Activated CD4-positive, CD25-positive, alpha-beta regulatory T cell (primary cell): Measurements from ENCODE around the gene KCNIP2.

Experiments used
- DNase-seq, 4 experiments: peaks; one replicate each; lab custom pipeline; 2025; lab: John Stamatoyannopoulos, UW

The KCNIP2 gene

DNA sequence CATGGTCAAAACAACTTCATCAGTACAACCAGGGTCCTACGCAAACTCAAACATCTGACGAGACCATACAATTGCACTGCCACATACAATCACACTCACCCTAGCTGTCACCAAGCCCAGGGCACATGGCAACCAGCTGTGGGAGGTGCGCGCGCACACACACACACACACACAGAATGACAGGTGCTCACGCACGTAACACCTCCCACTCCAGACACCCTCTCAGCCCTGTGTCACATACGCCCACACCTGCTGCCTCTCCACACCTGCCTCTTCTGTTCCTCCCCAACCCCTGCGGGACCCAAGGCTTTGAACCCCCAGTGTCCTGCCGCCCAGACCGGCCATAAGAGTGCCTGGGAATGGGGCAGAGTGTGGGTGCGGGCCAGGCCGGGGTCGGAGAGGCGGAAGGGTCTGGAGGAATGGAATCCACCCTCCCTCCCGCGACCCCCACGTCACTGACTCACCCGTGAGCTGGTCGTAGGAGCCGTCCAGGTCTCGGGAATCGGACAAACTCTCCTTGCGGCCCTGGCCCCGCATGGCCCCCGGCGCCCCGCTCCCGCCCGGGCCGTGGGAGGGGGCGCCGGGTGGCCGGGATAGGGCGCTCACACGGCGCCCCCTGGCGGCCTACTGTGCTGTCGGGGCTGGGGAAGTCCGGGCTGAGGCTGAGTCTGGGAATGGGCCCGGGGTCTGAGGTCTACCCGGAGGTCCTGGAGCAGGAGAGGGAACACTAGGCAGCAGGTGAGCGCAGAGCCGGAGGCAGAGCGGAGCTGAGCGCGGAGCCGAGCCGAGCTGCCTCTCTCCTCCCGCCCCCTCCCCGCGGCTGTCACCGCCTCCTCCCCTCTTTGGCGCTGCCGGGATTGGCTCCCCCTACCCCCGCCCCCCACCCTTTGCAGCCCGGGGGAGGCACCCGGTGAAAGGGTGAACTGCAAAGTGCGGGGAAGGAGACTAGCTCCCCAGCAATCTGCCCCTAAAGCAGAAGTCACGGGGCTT, at the start of gene KCNIP2:
KCNIP2 (minus strand) TSS at position 769 of the 990 bp plus-strand sequence; CDS start at position 537, 232 bp downstream.
- DNase-seq = peak in 2 of 4 experiments; percentile 35 to 43

DNA sequence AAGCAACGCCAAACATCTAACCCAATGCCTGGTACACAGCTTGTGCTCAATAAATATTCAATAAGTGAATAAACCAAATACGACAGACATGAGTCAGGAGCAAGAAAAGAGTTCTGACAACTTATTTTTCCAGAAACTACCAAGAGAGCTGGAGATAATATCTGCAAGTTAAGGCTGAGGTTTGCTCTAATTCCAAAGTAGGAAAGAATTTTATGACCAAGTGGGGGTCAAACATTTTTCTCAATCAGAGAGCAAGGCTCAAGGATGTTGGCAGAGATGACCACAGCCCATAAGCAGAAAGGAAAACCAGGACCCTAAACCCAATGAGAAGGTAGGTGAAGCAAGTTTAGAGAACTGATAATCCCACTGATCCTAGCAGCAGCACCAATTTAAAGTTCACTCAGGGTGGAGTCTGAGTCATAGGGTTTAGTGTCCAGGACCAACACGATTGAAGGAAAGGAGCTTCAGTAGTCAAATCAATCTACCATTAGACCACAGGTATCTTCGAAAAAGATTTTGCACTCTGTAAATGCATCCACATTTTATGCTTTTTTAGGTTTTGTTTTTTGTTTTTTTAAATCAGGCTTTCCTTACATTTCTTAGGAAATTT, 49.3 kb upstream of the KCNIP2 start:
- DNase-seq = no peak

DNA sequence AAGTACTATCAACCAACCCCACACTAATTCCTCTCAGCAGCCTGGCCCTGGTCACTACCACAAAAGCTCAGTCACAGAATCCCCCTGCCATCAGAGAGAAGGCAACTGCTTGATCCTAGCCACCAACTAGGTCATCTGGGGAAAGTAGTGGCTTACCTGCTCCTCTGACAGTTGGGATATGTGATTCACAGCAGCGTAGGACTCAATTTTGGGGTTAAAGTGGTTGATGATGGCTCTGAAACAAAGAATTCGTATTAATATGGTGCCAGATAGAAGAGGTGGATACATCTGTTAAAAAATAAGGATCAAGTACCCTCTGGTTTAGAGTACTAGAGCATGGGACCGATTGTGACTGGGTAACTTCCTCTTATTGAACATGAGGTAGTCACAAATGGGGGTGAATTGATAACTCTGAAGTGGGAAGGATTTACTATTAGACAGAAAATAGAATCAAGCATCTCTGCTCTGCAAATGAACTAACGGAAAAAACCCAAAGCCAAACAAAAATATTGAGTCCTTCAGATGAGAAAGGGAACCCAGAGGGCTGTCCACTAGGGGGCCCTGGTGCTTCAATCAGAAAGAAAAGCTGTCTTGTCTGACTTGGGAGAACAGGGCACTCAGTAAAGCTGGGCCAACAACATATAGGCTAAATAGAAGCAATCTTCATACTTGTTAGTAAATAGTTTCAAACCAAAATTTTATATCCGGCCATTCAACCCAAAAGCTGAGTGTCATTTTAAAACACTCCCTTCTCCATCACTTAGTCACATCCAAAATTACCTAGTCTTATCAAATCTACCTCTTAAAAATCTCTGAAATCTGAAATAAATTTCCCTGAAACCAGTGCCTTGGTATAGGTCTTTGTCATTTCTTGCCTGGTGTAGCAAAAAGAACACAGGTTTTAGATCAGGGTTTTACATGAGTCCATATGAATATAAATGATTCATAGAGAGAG, 45.9 kb upstream of the KCNIP2 start:
- peak; percentile 32 to 55 (median 45) for DNase-seq

DNA sequence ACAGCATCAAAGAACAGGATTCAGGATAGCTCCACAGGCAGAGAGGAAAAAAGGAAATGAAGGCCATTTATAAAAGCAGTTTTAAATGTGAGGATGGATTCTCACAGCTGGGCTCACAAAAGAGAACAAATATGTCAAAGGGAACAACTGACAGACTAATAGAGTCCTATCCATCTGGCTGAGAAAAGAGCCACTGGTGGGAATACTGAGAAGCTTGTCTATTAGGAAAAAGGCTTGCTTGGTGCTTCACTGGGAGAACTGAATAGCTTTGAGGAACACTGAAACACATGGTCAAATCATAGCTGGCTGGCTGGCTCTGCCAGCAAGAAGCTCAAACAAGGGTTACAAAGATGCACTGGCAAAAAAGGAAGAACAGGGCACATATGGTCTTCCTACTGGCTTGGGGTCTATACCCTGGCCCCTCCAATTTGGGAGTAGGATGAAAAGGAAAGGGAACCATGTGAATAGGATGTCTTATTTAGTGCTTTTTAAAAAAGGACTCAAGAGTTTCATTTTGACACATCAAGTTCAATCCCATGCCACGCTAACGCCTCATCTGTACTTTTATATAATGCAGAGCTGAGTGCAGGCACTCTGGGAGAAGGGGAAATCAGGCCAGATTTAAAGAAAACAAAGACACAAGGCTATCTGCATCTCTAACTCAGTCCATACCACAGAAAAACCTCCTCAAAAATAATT, 44.8 kb upstream of the KCNIP2 start:
- no peak for DNase-seq

DNA sequence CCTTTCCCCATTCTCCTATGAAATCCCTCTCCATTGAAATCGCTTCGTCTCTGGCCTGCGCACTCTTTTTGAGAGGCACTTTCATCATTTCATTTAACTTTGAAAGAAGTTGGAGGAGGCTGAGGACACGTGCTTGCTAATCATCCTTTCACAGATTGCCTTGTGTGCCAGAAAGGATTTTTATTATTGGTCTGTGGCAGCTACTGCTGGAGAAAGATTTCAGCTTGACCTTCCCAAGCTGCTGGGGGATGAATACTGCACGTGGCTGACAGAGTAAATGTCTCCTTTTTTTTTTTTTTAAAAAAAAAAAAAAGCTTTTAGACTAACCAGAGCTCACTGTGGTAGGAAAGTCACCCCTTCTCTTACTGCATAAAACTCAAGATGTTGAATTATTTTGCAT, 44.2 kb upstream of the KCNIP2 start:
- DNase-seq = no peak

DNA sequence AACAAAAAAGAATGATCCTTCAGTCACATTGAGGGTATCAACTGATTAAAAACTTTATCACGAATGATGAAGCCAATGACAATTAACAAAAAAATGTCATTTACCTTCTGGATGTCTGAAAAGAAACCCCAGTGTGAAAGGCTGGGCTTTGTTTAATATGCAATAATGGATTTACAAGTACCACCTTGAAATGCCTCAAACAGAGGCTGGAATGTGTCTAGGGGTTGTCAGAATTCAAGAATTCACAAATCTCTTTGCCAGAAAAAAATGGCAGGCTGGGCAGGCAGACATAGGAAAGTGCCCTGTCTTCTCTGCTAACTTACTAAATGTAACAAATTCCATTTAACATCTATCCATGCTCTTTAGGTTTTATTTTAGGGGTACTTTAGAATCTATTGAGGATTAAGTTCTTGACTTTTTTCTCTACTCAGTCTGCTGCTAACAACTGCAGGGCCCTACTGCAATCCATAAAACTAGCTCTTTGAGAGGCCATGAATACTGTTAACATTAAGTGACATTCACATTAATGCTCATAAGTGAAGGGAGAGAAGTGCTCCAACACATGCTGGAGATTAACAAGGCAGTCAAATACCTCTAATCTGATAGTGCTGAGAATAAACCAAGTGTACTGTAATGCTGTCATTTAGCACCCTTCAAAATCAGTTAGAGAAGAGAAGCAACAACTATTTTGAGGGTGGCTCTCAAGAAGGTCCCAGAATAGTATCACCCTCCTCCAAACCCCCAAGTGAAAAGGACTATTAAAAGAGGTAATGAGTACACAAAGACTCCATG, 43.1 kb upstream of the KCNIP2 start:
- no peak for DNase-seq

DNA sequence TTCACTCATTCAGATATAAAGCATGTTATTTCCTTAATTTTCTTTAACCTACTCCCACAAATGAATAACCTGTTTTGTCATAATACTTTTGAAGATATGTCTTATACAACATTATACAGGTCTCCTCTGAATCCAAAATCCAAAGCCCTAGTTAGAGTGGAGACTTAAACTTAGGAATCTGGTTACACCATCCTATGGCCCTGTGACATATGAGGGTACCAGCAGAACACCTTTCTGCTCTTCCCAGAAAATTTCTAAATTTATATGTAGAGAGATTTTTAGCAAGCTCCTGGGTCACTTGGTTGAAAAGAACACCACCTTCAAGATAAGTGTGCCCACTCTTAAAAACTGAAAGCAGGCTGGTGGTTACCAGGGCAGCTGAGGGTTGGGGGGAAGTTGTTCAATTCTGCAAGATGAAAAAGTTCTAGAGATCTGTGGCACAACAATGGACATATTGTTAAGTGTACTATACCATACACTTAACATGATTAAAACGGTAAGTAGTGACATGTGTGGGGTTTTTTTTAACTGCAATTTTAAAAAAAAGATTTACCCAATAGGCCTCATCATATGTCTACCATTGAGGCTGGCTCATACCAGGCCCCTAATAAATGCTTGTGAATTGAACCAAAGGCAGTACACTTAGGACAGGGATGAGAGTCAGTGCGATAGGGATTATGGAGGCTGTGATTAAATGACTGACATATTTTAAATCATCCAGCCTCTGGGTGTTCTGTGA, 37.6 kb upstream of the KCNIP2 start:
- no peak for DNase-seq

DNA sequence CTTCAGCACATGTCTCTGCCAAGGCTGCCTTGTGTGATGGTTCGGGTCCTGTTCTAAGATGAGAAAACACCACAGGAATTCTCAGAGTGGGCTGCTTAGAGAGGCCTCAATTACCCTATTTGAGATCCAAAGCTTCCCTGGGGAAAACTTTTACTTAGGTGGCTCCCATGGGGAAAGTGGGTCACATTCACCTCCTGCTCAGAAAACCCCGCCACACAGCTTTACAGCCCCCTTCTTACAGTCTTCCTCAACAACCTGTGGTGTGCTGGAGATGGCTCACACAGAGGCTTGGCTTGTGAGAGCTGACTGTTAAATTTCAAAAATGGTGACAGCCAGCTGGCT, 36.6 kb upstream of the KCNIP2 start:
- DNase-seq = no peak

DNA sequence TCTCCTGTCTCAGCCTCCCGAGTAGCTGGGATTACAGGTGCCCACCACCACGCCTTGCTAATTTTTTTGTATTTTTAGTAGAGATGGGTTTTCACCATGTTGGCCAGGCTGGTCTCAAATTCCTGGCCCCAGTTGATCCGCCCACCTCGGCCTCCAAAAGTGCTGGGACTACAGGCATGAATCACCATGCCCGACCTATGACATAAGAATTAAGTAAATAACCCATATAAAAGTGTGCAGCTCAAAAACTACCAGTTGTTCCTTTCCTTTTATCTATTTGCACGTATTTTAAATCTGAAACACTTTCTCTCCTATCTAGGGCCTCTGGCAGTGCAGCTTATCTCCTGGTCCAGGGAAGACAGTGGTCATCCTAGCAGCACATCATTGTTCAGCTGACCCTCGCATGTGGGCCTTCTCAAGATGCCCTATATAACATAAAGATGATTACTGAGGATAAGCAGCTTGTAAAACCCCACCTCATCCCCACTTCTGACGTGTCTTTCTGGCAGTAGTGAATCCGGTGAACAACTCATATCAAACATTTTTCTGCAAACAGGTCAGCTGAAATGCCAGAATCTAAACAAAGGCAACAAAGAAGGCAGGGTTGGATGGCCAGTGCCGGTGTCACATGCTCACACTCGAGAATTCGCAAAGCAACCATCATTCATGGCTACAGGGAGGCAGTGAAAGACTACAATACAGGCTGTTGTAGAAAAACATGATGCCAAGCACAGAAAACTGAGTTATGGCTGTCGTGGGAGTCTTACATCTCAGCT, 36.0 kb upstream of the KCNIP2 start:
- DNase-seq = no peak

DNA sequence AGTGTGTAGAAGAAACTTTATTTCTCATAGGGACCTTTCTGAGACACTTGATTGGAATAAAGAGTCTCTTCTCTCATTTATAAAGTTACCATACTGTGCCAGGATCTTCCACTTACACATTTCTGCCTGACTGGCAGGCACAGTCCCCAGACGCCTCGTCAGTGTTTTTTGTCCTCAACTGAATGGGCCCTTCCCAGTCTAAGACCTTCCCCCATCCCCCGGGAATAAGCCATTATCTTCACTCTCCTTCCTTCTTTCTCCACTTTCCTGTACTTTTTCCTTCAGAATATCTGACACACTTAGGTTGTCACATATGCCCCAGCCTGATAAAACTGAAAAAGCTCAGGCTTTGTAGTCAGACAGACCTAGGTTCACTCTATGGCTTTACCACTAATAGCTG, 35.3 kb upstream of the KCNIP2 start:
- DNase-seq = no peak

DNA sequence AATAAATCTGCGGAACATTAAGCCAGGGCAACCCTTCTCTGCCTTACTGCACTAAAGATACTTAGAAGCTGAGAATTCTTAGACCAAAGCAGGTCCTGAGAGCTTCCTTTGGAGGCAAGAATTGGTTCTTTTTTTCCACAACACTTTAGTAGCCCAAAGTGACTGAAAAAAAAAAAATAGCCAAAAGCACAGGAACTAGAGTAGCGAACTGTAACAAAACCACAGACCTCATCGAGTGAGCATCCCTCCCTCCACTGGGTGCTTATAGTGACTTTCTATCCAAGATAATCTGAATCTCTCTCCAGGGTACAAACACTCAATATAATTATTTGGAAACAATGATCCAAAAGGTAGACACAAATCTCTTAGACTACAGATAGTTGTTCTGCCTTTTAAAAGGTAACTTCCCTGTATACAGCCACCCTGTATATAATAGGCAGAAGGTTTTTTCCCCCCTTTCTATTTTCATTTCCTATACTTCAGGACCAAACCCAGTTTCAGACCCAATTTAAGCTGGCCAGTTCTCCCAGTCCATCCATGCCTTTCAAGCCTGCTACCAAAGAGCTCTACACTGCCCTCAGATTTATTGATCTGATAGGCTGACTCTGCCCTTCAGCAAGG, 31.6 kb upstream of the KCNIP2 start:
- no peak for DNase-seq

DNA sequence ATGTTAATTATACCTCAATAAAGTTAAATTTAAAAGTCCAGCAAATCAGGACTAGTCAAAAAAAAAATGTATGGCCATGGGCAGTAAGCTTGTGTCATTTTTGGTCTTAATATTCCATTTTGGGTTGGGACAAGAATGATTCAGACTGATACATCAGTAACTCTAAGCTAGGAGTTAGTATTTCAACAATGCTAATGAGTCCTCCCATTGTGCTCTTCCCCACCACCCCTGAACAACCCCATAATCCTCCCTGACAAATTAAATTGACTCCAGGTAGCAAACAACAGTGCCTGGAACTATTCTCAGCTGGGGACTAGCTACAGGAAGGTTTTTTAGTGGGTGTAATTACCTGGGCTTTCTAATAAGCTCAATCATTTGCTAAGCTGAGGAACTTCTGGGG, 30.7 kb upstream of the KCNIP2 start:
- no peak for DNase-seq

DNA sequence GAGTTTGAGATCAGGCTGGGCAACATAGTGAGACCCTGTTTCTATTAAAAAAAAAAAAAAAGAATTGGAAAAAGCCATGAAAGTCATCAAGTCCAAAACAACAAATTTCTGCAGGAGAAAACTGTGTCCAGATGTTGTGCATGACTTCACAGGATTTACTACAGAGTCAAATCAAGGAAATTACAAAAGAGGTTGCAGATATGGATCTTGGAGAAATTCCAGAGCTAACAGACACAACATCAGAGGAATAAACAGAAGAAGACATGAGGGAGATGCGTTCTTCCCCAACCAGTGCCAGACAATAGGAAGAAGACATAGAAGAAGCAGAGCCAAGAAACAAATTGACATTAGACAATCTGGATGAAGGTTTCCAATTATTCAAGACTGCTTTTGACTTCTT, 24.3 kb upstream of the KCNIP2 start:
- no peak for DNase-seq

DNA sequence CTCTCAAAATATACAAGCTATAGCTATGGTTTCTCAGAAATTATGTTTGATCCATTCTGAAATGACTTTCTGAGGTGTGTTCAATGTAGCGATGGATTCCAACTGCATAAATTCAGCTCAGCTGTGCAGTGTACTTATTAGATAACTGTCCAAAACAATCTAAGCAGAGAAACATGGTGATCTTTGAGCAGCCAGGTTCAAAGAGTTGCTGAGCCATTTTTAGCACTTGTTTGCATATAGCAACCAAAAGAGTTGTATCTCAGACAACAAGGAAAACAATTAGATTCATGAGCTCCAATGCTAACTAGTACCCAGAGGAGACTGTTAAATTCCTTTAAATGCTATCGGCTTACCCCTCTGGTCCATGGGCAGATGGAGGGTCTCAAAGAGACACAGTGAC, 15.9 kb upstream of the KCNIP2 start:
- DNase-seq = no peak

DNA sequence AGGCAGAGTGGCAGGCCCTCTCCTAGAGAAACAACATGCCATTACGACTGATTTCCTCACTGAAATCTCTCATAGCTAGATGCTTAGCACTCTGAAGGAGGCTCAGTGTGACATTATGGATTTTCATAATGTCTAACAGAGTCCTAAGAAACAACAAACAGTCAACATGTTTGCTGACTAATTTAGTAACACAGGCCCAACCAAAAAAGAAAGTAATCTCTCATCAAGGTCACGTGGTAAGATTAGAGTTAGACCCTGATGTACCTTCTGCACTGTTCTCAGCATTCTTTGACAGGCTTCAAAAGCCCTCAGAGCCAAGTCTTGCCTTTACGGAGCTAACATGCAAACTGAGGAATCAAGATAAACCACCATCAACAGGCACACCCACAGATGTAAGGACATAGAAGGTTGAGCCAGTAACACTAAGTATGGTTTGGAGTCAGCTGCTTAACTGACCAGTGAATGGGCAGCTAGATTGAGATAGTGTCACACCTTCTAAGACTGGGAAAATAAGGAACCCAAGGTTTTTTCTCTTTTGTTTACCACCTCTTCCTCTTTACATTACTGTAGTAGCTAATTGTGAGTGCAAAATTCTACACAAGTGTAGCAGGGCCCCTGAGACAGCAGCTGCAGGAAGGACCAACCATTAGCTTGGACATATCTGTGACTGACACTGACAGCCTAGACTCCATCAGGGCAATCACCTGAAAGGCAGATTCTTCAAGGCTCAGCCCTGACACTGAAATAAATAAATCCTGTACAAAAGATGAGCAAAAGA, 15.3 kb upstream of the KCNIP2 start:
- DNase-seq = no peak

DNA sequence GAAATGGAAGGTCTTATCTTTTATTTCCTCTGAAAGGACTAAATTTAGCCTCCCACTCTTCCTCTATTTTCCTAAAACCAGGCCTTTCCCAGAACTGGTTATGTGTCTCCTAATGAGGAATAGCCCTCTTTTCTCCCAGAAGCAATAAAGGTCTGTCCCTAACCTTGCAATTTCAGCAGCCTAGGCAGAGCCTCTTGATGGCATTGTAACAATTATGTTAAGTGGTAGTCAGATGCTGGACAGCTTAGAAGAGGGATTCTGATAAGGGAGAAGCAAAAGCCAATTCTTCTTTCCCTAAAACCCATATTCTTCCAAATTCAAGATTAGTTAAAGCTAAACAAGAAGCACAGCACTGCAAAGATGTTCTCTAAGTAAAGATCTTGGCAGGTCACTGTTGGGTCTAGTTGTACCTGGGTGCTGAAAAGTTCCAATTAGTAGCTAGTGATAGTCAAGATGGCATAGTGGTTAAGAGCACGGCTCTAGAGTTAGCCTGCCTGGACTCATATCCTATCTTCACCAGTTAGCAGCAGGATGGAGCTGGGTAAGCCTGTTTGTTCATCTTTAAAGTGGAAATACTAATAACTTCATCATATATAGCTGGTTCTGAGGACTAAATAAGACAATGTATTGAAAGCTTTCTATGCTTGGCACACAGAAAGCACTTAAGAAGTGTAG, 14.3 kb upstream of the KCNIP2 start:
- no peak for DNase-seq

DNA sequence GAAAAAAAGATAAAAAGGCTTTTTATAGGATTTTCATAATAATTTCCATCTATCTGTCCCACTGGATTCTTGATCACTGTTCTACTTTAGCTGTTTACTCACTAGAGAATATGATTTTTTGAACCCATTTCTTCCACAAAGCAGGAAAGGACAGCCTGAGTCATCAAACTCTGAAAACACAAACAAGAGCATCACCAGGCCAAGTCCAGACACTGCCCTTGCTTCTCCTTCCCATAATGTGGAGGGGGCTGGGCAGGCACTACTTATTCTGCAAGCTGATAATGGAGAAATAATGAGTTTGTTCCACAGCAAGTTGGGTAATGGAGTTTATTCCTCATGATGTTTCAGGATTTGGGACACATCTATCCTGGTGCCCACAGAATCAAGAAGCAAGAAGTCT, 13.0 kb upstream of the KCNIP2 start:
- DNase-seq = no peak
